HG03354 (cell line): Measurements from ENCODE around the gene OR13F1.
"Not testable (repeated sequence)": the region's sequence is repeated elsewhere in the genome, so short reads cannot be mapped to it uniquely, and the experiment has no call there.

Source experiments
- ATAC-seq: cut with Tn5 transposase; IDR thresholded peaks from one replicate; pipeline ENCODE4 v1.9.1; 2021; ENCODE audit warnings: mild to moderate bottlenecking; ENCODE audit not compliant: unreplicated experiment, poor library complexity, severe bottlenecking

OR13F1 gene, protein sequence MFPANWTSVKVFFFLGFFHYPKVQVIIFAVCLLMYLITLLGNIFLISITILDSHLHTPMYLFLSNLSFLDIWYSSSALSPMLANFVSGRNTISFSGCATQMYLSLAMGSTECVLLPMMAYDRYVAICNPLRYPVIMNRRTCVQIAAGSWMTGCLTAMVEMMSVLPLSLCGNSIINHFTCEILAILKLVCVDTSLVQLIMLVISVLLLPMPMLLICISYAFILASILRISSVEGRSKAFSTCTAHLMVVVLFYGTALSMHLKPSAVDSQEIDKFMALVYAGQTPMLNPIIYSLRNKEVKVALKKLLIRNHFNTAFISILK

DNA sequence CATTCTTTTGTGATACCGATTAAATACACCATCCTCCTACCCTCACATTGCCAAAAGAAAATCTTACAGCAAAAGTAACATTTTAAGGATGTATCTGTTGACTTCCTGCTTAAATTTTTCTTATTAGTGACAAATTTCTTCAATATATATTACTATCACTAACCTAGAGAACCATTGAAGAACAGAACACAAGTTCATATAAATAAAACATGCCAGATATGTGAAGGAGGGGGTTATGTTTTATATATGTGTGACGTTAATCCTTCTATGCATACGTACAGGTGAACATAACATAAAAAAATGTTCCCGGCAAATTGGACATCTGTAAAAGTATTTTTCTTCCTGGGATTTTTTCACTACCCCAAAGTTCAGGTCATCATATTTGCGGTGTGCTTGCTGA lies at the start of gene OR13F1:
OR13F1 (plus strand) TSS at position 301 of the 400 bp plus-strand sequence; CDS start at position 301, 0 bp downstream.
- ATAC-seq, result no peak

GRCh38 chr9:104456831-104457230 lies 47.2 kb upstream of the OR13F1 start:
- no peak for ATAC-seq

- no peak for ATAC-seq
Measured at GRCh38 chr9:104463864-104464263, 40.2 kb upstream of the OR13F1 start.

DNA sequence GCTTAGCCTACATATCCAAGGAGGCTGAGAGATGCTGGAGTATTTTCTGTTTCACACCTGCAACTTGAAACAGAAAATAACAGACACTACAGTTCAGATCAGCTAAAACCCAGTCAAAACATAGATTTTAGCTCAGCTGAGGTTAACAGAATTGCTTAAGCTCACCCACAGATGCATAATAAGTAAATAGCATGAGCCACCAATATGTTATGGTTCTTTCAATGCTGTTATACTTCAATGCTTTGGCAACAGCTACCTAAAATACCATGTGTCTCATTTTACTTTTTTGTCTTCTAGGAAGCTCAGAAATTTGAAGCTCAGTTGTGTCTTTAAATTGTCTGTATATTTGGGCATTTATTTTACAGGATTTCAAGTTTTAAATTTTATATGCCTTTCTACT lies 35.8 kb upstream of the OR13F1 start:
- ATAC-seq, result no peak

DNA sequence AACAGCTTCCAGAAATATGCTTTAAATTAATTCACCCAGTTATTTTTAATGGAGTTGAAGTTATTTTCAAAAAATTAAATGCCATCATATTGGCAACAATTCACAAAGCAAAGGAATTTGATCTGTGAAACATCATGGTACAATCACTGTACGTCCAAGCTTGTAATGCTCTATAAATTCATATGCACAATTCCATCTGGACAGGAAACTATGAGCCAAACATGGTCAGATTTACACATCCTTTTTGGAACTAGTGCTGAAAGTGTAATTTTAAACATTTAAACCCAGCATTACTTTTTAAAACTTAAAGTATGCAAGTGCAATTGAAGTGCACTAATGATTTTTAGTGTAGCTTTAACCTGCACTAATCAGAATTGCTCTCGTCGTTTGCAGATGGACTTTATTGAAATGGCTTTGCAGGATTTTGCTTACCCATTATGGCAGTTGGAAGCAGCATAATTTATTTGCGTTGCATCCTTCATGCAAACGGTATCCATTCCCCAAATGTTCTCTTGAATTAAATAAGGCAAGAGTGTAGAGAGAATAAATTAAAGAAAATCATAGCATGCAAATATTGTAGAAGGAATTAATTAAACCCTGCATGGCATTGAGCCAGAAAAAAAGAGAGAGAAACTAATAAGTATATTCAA lies 21.0 kb upstream of the OR13F1 start:
- no peak for ATAC-seq

GRCh38 chr9:104485014-104485413 lies 19.0 kb upstream of the OR13F1 start:
- ATAC-seq, result no peak

GRCh38 chr9:104494808-104495207 lies 9.3 kb upstream of the OR13F1 start:
- ATAC-seq, result no peak

DNA sequence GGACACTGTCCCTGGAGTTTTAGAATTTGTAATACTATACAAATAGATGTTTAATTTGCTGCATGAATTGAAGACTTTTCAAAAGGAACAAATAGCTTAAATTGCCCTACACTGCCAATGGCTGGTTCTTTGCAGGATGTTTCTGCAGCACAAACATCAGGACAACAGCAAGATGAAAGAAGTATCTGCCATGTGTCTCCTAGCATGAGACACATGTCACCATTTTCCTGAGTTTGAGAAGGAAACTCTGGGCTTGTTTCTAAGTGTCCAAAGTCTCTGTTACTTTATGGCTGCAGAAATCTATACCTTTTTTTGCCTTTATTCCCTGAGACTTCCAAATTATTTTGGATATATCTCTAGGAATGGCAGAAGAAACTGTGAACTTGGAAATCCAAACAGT lies 623 bp upstream of the OR13F1 start:
- ATAC-seq, result no peak

- no peak for ATAC-seq
Measured at GRCh38 chr9:104506565-104506964, 2.5 kb downstream of the OR13F1 start.

DNA sequence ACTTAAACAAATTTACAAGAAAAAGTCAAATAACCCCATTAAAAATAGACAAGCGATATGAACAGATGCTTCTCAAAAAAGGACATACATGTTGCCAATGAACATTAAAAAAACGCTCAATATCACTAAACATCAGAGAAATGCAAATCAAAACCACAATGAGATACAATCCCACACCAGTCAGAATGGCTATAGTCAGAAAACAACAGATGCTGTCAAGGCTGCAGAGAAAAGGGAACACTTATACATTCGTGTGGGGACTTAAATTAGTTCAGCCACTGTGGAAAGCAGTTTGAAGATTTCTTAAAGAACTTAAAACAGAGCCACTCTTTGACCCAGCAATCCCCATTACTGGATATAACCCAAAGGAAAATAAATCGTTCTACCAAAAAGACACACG lies 10.8 kb downstream of the OR13F1 start:
- ATAC-seq, result no peak

- ATAC-seq, result not testable (repeated sequence)
Measured at GRCh38 chr9:104520241-104520640, 16.2 kb downstream of the OR13F1 start.

GRCh38 chr9:104527109-104527508 lies 23.0 kb downstream of the OR13F1 start, which contains the start of gene OR13C4:
Gene OR13C4 (minus strand): TSS chr9:104527209. CDS start chr9:104527209, 0 bp downstream.
- ATAC-seq, result no peak

- no peak for ATAC-seq
Measured at GRCh38 chr9:104536756-104537155, 32.7 kb downstream of the OR13F1 start, which contains the start of gene OR13C3. Gene OR13C3 (minus strand): TSS chr9:104536856. CDS start chr9:104536723, 133 bp downstream.

- ATAC-seq, result no peak
Measured at GRCh38 chr9:104539275-104539674, 35.2 kb downstream of the OR13F1 start.

- no peak for ATAC-seq
Measured at GRCh38 chr9:104544644-104545043, 40.6 kb downstream of the OR13F1 start.

GRCh38 chr9:104553261-104553660 lies 49.2 kb downstream of the OR13F1 start:
- no peak for ATAC-seq
